Esophagus mucosa (tissue), 1 donor: ENCODE measurements around the gene RGS2. TPM values are rescaled to one million over a fixed set of nuclear protein-coding genes. Genes with fewer than 3 reads are reported as not detected.
A peak's percentile ranks its signal among the peaks of the same experiment; 100 is the strongest.

ENCODE experiments used
- ATAC-seq: fragments of 200-7000 bp; cut with Tn5 transposase; one replicate; pipeline ENCODE4 v1.9.1; 2020
- total RNA-seq: library from RNA; stranded (reverse); gene quantifications from one replicate; pipeline ENCODE4 v1.2.4, GENCODE V29; 2023
- donor health status: DM: yes; HTN: yes; CAD: no.

RGS2 gene
- total RNA-seq, result 10.8 TPM

- ATAC-seq, result peak; percentile 95
These were observed at the start of gene RGS2 for GRCh38 chr1:192808518-192809306. TSS of gene RGS2 (plus strand) at chr1:192809039. CDS start at chr1:192809072, 33 bp downstream.

- ATAC-seq, result no peak
These were observed 49.7 kb upstream of the RGS2 start for GRCh38 chr1:192759104-192759503.

GRCh38 chr1:192762265-192762664 is 46.6 kb upstream of the RGS2 start:
- ATAC-seq, result no peak

GRCh38 chr1:192763243-192763642 is 45.6 kb upstream of the RGS2 start:
- ATAC-seq, result no peak

GRCh38 chr1:192763756-192764155 is 45.1 kb upstream of the RGS2 start:
- ATAC-seq, result no peak

- ATAC-seq, result no peak
These were observed 44.2 kb upstream of the RGS2 start for GRCh38 chr1:192764675-192765074.

- peak; percentile 89 for ATAC-seq
These were observed 42.7 kb upstream of the RGS2 start for GRCh38 chr1:192766009-192766625.

GRCh38 chr1:192766876-192767275 is 42.0 kb upstream of the RGS2 start:
- ATAC-seq, result no peak

GRCh38 chr1:192767798-192768197 is 41.0 kb upstream of the RGS2 start:
- ATAC-seq, result no peak

GRCh38 chr1:192768463-192768862 is 40.4 kb upstream of the RGS2 start:
- no peak for ATAC-seq

GRCh38 chr1:192771341-192771740 is 37.5 kb upstream of the RGS2 start:
- ATAC-seq, result no peak

GRCh38 chr1:192775631-192776030 is 33.2 kb upstream of the RGS2 start:
- ATAC-seq, result no peak

- ATAC-seq, result no peak
These were observed 32.6 kb upstream of the RGS2 start for GRCh38 chr1:192776206-192776605.

GRCh38 chr1:192776998-192777397 is 31.8 kb upstream of the RGS2 start:
- peak; percentile 67 for ATAC-seq

- ATAC-seq, result peak; percentile 98
These were observed 25.0 kb upstream of the RGS2 start for GRCh38 chr1:192783791-192784190.

- no peak for ATAC-seq
These were observed 24.4 kb upstream of the RGS2 start for GRCh38 chr1:192784397-192784796.

GRCh38 chr1:192786576-192786975 is 22.3 kb upstream of the RGS2 start:
- ATAC-seq, result peak; percentile 28

GRCh38 chr1:192787914-192788585 is 20.8 kb upstream of the RGS2 start:
- peak; percentile 68 for ATAC-seq

- no peak for ATAC-seq
These were observed 19.0 kb upstream of the RGS2 start for GRCh38 chr1:192789871-192790270.

GRCh38 chr1:192792628-192793027 is 16.2 kb upstream of the RGS2 start:
- no peak for ATAC-seq

GRCh38 chr1:192793983-192794767 is 14.7 kb upstream of the RGS2 start:
- ATAC-seq, result no peak

- no peak for ATAC-seq
These were observed 14.1 kb upstream of the RGS2 start for GRCh38 chr1:192794768-192795035.
